Spleen (tissue), 11 donors: Measurements from ENCODE around the gene KRAS. TPM values are rescaled to one million over a fixed set of nuclear protein-coding genes. Genes with fewer than 3 reads are reported as not detected.

ENCODE experiments used
- DNase-seq: peaks from one replicate; pipeline ENCODE4 v3.0.0-alpha.2; 2020
- H3K27ac ChIP-seq, 8 donors: fragments of 200-600 bp; sonication (generic) in 7 of 8; 1 replicate in 4 of 8; 2 replicates in 4 of 8; pipeline versions ENCODE4 v1.5.0 to v1.8.0; 2016 to 2021; ENCODE audit warnings: inconsistent platforms in 4 of 8, mild to moderate bottlenecking in 4 of 8, moderate library complexity in 1 of 8
- H3K27me3 ChIP-seq, 7 donors: fragments of 200-600 bp; sonication (generic) in 6 of 7; replicated peaks in 1 of 7; 1 replicate in 4 of 7; 2 replicates in 3 of 7; pipeline versions ENCODE4 v1.5.0 to v1.8.0; 2016 to 2021; ENCODE audit warnings: inconsistent platforms in 3 of 7, mild to moderate bottlenecking in 1 of 7
- H3K36me3 ChIP-seq, 6 donors: fragments of 200-600 bp; sonication (generic) in 5 of 6; 1 replicate in 4 of 6; 2 replicates in 2 of 6; pipeline versions ENCODE4 v1.5.0 to v1.8.0; 2016 to 2021; ENCODE audit warnings: inconsistent platforms in 2 of 6
- H3K4me1 ChIP-seq, 6 donors: fragments of 200-600 bp; sonication (generic) in 5 of 6; 1 replicate in 3 of 6; 2 replicates in 3 of 6; pipeline versions ENCODE4 v1.5.0 to v1.8.0; 2016 to 2021; ENCODE audit warnings: inconsistent platforms in 3 of 6
- H3K4me3 ChIP-seq, 8 donors: fragments of 200-600 bp; sonication (generic) in 7 of 8; 1 replicate in 4 of 8; 2 replicates in 4 of 8; pipeline versions ENCODE4 v1.5.0 to v1.8.0; 2016 to 2021; ENCODE audit warnings: inconsistent platforms in 4 of 8, mild to moderate bottlenecking in 4 of 8, moderate library complexity in 2 of 8
- H3K9me3 ChIP-seq, 8 donors: fragments of 200-600 bp; sonication (generic) in 7 of 8; 1 replicate in 4 of 8; 2 replicates in 4 of 8; pipeline versions ENCODE4 v1.5.0 to v1.8.0; 2016 to 2021; ENCODE audit warnings: inconsistent platforms in 4 of 8
- CTCF ChIP-seq, 11 experiments: fragments of 200-600 bp in 7 of 11; fragments of 450-650 bp in 4 of 11; sonication (generic) in 4 of 11; IDR thresholded peaks in 8 of 11; conservative IDR thresholded peaks in 3 of 11; 1 replicate in 7 of 11; 2 replicates in 4 of 11; pipeline versions ENCODE4 v1.4.0 to v1.8.0; 2016 to 2021; ENCODE audit warnings: antibody characterized with exemption in 11 of 11, inconsistent platforms in 4 of 11, mild to moderate bottlenecking in 1 of 11
- POLR2A ChIP-seq, 3 donors: fragments of 450-650 bp; IDR thresholded peaks; one replicate each; pipeline ENCODE4 v1.5.1; 2017; ENCODE audit warnings: antibody characterized with exemption in 3 of 3, mild to moderate bottlenecking in 1 of 3
- POLR2AphosphoS5 ChIP-seq, 3 donors: sonication (generic); formaldehyde crosslinking; IDR thresholded peaks; one replicate each; pipeline ENCODE4 v1.5.1; 2017; ENCODE audit warnings: antibody characterized with exemption in 3 of 3
- WGBS, 5 donors: extraction: QIAGEN DNeasy Blood & Tissue Kit in 3 of 5; methylation state at CpG; one replicate each; pipeline versions ENCODE4 v1.1.5 to v1.1.7; 2013 to 2018; 5-methylcytosine and 5-hydroxymethylcytosine counted together
- intact Hi-C: fragments of 100-400 bp; cut with DNase I; formaldehyde crosslinking; loops from one replicate; pipeline ENCODE4 v1.15.0; 2023; ENCODE audit warnings: low total_unique reads
- polyA plus RNA-seq, 3 donors: library from polyadenylated mRNA; stranded (reverse); fragments of 200-250 nt; gene quantifications; one replicate each; pipeline ENCODE4 v1.2.1, GENCODE V29; 2013
- total RNA-seq, 7 donors: library from RNA; depleted of rRNA in 3 of 7; stranded (reverse); fragments of >200 nt in 3 of 7; fragmentation: NEBNext Ultra II Directional in 4 of 7; extraction: Animal tissue kit (Norgen Biotek cat#: 25700) in 4 of 7; gene quantifications; one replicate each; pipeline versions ENCODE4 v1.1.0 to v1.2.1, GENCODE V29; 2016 to 2021
- donor health status: healthy with polysubstance abuse.
- donor health status: DM: no; HTN: no; CAD: no; lungs with moderate emphysema.
- donor health status: DM: no; HTN: no; CAD: no.
- donor health status: Bipolar disorder and iron deficiency.
- donor health status: healthy.
- donor health status: DM: no; HTN: no; CAD: no.
- donor health status: DM: yes; HTN: yes; CAD: no.

KRAS gene
- total and polyA plus RNA-seq, 10 donors = 5.6 to 30.3 (median 21.2) TPM

- DNase-seq = no peak
- Histone ChIP-seq H3K4me3 (no peak overlapping the region), H3K27ac (no peak overlapping the region), H3K27me3 (no peaks in the 10 kb centered on the region), H3K4me1 (peaks cover 0 to 8% (median 4%) of the 10 kb centered on the region in 6 donors), H3K9me3 (no peaks in the 10 kb centered on the region), H3K36me3 (peaks cover 0 to 66% (median 10%) of the 10 kb centered on the region in 6 donors)
- intact Hi-C loops = no loop called here
- TF ChIP-seq POLR2AphosphoS5 (IDR thresholded peaks at IDR 0.05) (no peak), POLR2A (IDR thresholded peaks at IDR 0.05) (no peak), CTCF (IDR thresholded peaks at IDR 0.05 in 8 of 11, conservative IDR thresholded peaks at IDR 0.05 in 3 of 11) (no peak)
- WGBS, 5 donors = 60 to 92% (median 83%) methylated on average over 1 of the region's 1 CpG
Measured at GRCh38 chr12:25236190-25236589, 14.5 kb downstream of the KRAS start.

GRCh38 chr12:25213338-25213737 lies 37.4 kb downstream of the KRAS start:
- WGBS, 5 donors = 94 to 100% (median 99%) methylated on average over 1 of the region's 1 CpG
- intact Hi-C loops = no loop called here
- peaks cover 0 to 5% (median 0%) of the 10 kb centered on the region in 6 donors for H3K4me1 ChIP-seq

GRCh38 chr12:25208554-25208953 lies 42.2 kb downstream of the KRAS start:
- peaks cover 0 to 86% (median 24%) of the 10 kb centered on the region in 6 donors for H3K36me3 ChIP-seq
- no peak overlapping the region for H3K27ac ChIP-seq
- no peak overlapping the region for H3K4me3 ChIP-seq
- intact Hi-C loops = no loop called here
- H3K4me1 ChIP-seq = peaks cover 0 to 5% (median 0%) of the 10 kb centered on the region in 6 donors
- H3K9me3 ChIP-seq = no peaks in the 10 kb centered on the region
- TF ChIP-seq POLR2AphosphoS5 (IDR thresholded peaks at IDR 0.05) (no peak), CTCF (IDR thresholded peaks at IDR 0.05 in 8 of 11, conservative IDR thresholded peaks at IDR 0.05 in 3 of 11) (no peak), POLR2A (IDR thresholded peaks at IDR 0.05) (no peak)
- whole genome bisulfite sequencing, 5 donors = 78 to 100% (median 93%) methylated on average over 1 of the region's 1 CpG
- no peaks in the 10 kb centered on the region for H3K27me3 ChIP-seq
- no peak for DNase-seq

More at GRCh38 chr12:25213338-25213737, 37.4 kb downstream of the KRAS start:
- DNase-seq = no peak
- no peak overlapping the region for H3K4me3 ChIP-seq
- peaks cover 0 to 64% (median 4%) of the 10 kb centered on the region in 6 donors for H3K36me3 ChIP-seq
- no peaks in the 10 kb centered on the region for H3K27me3 ChIP-seq
- no peak overlapping the region for H3K27ac ChIP-seq
- H3K9me3 ChIP-seq = no peaks in the 10 kb centered on the region
- TF ChIP-seq POLR2AphosphoS5 (IDR thresholded peaks at IDR 0.05) (no peak), CTCF (IDR thresholded peaks at IDR 0.05 in 8 of 11, conservative IDR thresholded peaks at IDR 0.05 in 3 of 11) (no peak), POLR2A (IDR thresholded peaks at IDR 0.05) (no peak)

GRCh38 chr12:25207846-25208245 lies 42.9 kb downstream of the KRAS start:
- no peak overlapping the region for H3K4me3 ChIP-seq
- H3K27ac ChIP-seq = no peak overlapping the region
- 58 to 92% (median 74%) methylated on average over 1 of the region's 1 CpG for WGBS, 5 donors
- DNase-seq = no peak
- intact Hi-C loops = no loop called here
- H3K4me1 ChIP-seq = peaks cover 0 to 5% (median 0%) of the 10 kb centered on the region in 6 donors
- H3K36me3 ChIP-seq = peaks cover 0 to 90% (median 24%) of the 10 kb centered on the region in 6 donors
- TF ChIP-seq POLR2AphosphoS5 (IDR thresholded peaks at IDR 0.05) = no peak
- no peak for TF ChIP-seq CTCF (IDR thresholded peaks at IDR 0.05 in 8 of 11, conservative IDR thresholded peaks at IDR 0.05 in 3 of 11)
- TF ChIP-seq POLR2A (IDR thresholded peaks at IDR 0.05) = no peak
- H3K27me3 ChIP-seq = no peaks in the 10 kb centered on the region
- no peaks in the 10 kb centered on the region for H3K9me3 ChIP-seq
